GM12891 (cell line): Measurements from ENCODE around the gene SARDH.

ENCODE experiments used
- POLR2A ChIP-seq: IDR thresholded peaks from 2 replicates; pipeline ENCODE4 v1.6.1; 2011; ENCODE audit warnings: low read depth, low read length, control low read depth
- SPI1 ChIP-seq: IDR thresholded peaks from 2 replicates; pipeline ENCODE4 v1.6.1; 2011; ENCODE audit warnings: low read depth, low read length, control low read depth

DNA sequence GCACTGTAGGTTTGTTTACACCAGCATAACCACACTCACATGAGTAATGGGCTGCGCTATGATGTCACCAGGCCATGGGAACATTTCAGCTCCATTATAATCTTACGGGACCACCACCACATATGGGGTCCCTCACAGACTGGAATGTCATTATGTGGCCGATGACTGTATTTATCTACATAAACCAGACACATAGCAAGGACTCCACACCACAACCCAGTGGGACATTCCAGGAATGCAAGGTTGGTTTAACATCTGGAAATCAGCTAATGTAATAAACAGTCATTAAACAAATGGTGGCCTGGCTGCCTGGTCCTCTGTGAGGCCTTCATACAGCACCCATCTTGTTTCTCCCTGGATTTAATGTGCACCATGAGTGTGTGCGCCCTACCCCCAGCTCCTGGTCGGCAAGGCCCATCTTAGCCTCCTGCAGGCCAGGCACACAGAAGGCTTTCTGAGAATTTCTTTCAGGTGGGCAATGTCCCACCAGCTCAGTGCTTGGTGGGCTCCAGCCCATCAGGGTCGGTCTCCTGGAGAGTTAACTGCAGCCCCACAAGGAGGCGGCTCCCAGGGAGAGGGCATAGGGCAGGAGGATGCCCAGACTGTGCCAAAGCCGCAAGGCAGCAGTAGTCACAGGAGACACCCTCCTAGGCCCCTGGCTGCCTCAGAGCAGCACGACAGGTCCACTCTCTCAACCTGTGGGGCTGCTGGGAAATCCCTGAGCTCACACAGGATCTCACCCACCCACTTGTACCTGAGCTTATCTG, 35.9 kb upstream of the SARDH start:
- TF ChIP-seq POLR2A (no peak), SPI1 (no peak)
